ENCODE results near the gene LMAN1L. TPM values are rescaled to one million over a fixed set of nuclear protein-coding genes. Genes with fewer than 3 reads are reported as not detected.

LMAN1L gene
- total RNA-seq, 1 donor from 2014 or later: not detected

DNA sequence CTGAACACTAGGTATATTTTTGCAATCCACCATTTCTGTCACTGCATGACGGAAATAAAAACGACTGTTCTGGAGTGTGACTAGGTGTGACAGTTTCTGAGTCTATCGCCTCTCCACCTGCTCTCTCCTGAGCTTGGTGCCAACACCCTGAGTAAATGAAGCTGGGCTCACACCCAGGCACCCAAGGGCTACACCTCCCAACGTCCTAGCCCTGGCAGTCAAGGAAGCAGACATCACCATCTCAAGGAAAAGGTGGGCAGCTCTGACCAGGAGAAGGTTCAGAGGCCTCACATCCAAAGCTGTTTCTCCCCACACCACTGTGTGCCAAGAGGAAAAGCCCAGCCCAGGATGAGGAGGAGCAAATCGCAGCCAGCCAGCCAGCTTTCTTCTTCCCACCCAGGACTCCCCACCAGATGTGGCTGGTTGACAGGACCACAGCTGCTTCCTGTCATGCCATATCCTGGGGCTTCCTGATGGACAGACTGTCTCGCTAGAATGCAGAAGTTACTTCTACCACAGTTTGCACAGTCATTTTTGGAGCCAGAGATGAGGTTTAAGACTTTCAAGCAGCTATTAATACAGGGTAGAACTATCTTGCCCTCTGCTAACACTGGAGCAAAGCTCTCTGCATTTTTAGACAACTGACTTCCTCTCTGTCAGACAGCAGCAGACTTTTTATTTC is 57.2 kb downstream of the LMAN1L start:
- intact Hi-C loops (cut with DNase I): no loop called here
- no peaks in the 10 kb centered on the region for H3K9me3 ChIP-seq
- no peaks in the 10 kb centered on the region for H3K36me3 ChIP-seq
- H3K27ac ChIP-seq: peak overlapping the region; percentile 43 to 52
- TF ChIP-seq, protein P1, sequence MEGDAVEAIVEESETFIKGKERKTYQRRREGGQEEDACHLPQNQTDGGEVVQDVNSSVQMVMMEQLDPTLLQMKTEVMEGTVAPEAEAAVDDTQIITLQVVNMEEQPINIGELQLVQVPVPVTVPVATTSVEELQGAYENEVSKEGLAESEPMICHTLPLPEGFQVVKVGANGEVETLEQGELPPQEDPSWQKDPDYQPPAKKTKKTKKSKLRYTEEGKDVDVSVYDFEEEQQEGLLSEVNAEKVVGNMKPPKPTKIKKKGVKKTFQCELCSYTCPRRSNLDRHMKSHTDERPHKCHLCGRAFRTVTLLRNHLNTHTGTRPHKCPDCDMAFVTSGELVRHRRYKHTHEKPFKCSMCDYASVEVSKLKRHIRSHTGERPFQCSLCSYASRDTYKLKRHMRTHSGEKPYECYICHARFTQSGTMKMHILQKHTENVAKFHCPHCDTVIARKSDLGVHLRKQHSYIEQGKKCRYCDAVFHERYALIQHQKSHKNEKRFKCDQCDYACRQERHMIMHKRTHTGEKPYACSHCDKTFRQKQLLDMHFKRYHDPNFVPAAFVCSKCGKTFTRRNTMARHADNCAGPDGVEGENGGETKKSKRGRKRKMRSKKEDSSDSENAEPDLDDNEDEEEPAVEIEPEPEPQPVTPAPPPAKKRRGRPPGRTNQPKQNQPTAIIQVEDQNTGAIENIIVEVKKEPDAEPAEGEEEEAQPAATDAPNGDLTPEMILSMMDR (IDR thresholded peaks at IDR 0.05): no peak
- peak overlapping the region in 1 of 2 donors; percentile 80 for H3K4me3 ChIP-seq
- DNase-seq (ENCODE audit: low spot score in 2 of 2): peak; percentile 40 to 77
- H3K27me3 ChIP-seq: no peaks in the 10 kb centered on the region
- peaks cover 9 to 40% of the 10 kb centered on the region in 2 donors for H3K4me1 ChIP-seq

DNA sequence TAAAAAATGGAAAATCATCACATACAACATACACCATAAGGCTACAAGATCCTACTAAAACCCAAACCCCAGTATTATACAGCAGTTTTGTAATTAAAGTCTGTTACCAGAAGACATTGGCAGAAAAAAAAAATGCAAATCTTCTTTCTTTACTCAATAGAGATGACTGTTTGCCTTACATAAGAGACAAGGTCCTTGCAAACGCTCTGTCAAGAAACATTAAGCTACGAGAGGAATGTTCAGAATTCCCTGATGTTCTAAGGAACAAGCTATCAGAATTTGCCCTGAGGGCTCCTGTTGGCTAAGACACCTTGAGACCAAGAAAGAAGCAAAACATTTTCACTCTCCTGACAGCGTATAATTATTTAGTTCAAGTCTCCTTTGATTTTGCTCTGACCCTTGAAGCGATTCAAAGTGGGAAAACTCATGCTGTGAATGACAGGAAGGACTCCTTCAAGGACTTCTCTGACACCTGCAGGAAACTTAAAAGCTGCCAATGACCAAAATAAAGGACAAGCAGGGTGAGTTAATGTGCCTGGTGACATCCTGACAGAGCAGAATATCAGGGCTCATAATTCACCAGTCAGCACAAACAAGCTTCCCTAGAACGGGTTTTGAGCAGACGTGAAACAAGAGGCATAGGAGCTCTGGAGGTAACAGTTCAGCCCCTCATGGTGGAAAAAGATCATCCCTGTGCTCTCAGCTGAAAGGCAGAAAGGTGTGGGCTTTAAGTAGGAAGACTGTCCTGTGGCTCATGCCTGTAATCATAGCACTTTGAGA is 58.0 kb downstream of the LMAN1L start:
- intact Hi-C loops (cut with DNase I): no loop called here
- H3K27ac ChIP-seq: peak overlapping the region; percentile 43
- peaks cover 9 to 40% of the 10 kb centered on the region in 2 donors for H3K4me1 ChIP-seq
- no peak for DNase-seq (ENCODE audit: low spot score in 2 of 2)
- no peaks in the 10 kb centered on the region for H3K9me3 ChIP-seq
- H3K27me3 ChIP-seq: no peaks in the 10 kb centered on the region
- no peaks in the 10 kb centered on the region for H3K36me3 ChIP-seq
- TF ChIP-seq, protein P1 (IDR thresholded peaks at IDR 0.05): no peak
- peak overlapping the region in 1 of 2 donors; percentile 80 for H3K4me3 ChIP-seq

DNA sequence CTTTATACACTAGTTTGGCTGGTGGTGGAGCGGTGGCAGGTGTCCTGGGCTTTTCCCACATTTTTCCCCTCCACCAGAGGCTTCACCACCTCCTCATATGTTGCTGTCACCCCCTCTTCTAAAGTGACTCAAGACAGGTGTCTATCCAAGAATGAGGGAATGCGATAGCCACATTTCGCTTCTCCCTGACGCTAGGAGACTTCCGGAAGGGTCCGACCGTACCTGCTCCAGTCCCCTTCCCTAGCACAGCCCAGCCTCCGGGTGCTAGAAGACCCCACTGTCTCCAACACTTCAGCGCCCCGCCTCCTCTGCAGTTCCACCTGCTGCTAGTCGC is 60.0 kb downstream of the LMAN1L start:
- peak overlapping the region; percentile 48 to 80 for H3K4me3 ChIP-seq
- H3K27ac ChIP-seq: peak overlapping the region; percentile 83 to 94
- no peaks in the 10 kb centered on the region for H3K36me3 ChIP-seq
- peaks cover 9 to 40% of the 10 kb centered on the region in 2 donors for H3K4me1 ChIP-seq
- no peaks in the 10 kb centered on the region for H3K27me3 ChIP-seq
- no peaks in the 10 kb centered on the region for H3K9me3 ChIP-seq
- intact Hi-C loops (cut with DNase I): loop anchor here (1.0 to 2.0 kb wide), 3 partner anchors 17 to 34 kb away; partner anchors contain the start of genes FAM219B and ULK3
- TF ChIP-seq, protein P1 (IDR thresholded peaks at IDR 0.05): no peak
- no peak for DNase-seq (ENCODE audit: low spot score in 2 of 2)

DNA sequence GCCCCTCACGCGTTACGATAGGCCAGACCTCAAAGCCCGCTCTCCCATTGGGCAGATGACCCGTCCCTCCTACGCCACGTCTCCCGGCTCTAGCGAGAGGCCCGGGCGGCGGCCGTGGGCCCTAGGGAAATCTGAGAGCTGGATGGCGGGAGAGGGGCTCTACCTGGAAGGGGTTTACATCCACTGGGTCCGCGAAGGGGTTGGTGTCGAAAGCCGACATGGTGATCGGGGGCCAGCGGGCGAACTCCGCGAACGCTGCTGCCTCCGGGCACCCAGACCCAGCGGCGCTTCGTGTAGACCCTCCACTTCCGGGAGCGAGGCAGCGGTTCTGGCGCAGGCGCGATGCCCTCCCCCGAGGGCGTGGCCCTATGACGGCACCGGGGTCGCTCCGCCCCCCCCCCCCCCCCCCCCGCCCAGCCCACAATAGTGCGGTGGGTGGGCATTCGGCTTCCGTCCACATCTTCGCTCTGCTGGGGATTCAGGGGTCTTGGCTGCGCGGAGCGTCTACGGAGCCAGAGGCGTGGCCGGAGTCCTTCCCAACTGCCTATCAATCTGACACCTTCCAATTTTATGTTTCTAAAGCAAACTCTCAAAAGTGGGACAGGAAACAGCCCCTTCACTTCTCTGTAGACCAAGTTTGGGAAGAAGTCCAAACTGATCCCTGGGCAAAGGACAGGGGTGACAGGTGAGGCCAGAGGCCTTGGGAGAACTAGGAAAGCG is 60.6 kb downstream of the LMAN1L start, which contains the start of gene SCAMP2:
TSS of gene SCAMP2 (minus strand) at position 330 of the 720 bp plus-strand sequence. CDS start at position 220, 110 bp downstream.
- Histone ChIP-seq H3K4me3 (peak within 1 kb of the TSS; percentile 48 to 80), H3K36me3 (no peaks in the 10 kb centered on the region), H3K27ac (peak within 1 kb of the TSS; percentile 83 to 94), H3K4me1 (peaks cover 9 to 40% of the 10 kb centered on the region in 2 donors), H3K9me3 (no peaks in the 10 kb centered on the region), H3K27me3 (no peaks in the 10 kb centered on the region)
- intact Hi-C loops (cut with DNase I): loop anchor here (1.0 to 2.0 kb wide), 3 partner anchors 16 to 34 kb away; partner anchors contain the start of genes FAM219B and ULK3
- DNase-seq (ENCODE audit: low spot score in 2 of 2): peak; percentile 84 to 97
- TF ChIP-seq, protein P1 (IDR thresholded peaks at IDR 0.05): no peak

DNA sequence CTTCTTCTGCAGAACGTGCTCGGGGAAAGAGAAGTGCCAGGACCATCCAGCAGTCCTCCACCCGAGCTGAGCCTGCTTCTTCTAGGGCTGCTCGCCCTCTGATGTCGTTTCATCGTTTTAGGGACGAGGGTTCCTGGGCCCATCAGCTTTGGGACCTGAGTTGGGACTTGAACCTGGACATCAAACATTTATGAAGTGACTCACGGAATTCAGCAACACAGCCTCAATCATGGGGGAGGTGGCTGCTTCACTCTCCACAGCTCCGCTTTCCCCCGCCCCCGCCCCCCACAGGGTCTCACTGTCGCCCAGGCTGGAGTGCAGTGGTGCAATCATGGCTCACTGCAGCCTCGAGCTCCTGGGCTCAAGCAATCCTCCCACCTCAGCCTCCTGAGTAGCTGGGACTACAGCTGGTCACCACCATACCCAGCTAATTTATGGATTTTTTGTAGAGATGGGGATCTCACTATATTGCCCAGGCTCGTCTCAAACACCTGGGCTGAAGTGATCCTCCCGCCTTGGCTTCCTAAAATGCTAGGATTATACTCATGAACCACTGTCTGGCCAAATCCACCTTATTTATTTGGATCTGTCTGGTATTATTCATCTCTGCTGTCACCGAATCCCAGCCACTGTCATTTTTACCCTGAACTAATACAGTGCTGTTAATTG is 61.3 kb downstream of the LMAN1L start:
- intact Hi-C loops (cut with DNase I): loop anchor here (1.0 to 2.0 kb wide), 3 partner anchors 15 to 33 kb away; partner anchors contain the start of genes FAM219B and ULK3
- no peaks in the 10 kb centered on the region for H3K9me3 ChIP-seq
- TF ChIP-seq, protein P1 (IDR thresholded peaks at IDR 0.05): no peak
- H3K27me3 ChIP-seq: no peaks in the 10 kb centered on the region
- peaks cover 6 to 38% of the 10 kb centered on the region in 2 donors for H3K4me1 ChIP-seq
- no peak for DNase-seq (ENCODE audit: low spot score in 2 of 2)
- H3K27ac ChIP-seq: peak overlapping the region; percentile 83 to 94
- no peaks in the 10 kb centered on the region for H3K36me3 ChIP-seq
- H3K4me3 ChIP-seq: peak overlapping the region; percentile 48 to 80
